Myometrial cell (primary cell): ENCODE measurements around the gene PLIN4. TPM values are rescaled to one million over a fixed set of nuclear protein-coding genes. Genes with fewer than 3 reads are reported as not detected.

Experiments used
- total RNA-seq: library from RNA; depleted of rRNA; stranded (reverse); fragments of >200 nt; gene quantifications from 2 replicates; pipeline ENCODE4 v1.2.3, GENCODE V29; 2015

Gene PLIN4
- total RNA-seq: 0.71 and 1.2 TPM in 2 replicates

GRCh38 chr19:4518345-4519171, at the start of gene PLIN4:
PLIN4 (minus strand) TSS chr19:4518486; CDS start chr19:4518272, 214 bp downstream.

GRCh38 chr19:4559569-4559968, 41.3 kb upstream of the PLIN4 start, which contains the start of gene SEMA6B:
SEMA6B (minus strand) TSS chr19:4559684; CDS start chr19:4558457, 1,227 bp downstream.

GRCh38 chr19:4539693-4540581, 21.7 kb upstream of the PLIN4 start, which contains the start of gene LRG1:
LRG1 (minus strand) TSS chr19:4540036; CDS start chr19:4540013, 23 bp downstream.

GRCh38 chr19:4534836-4535658, 16.8 kb upstream of the PLIN4 start, which contains the start of gene PLIN5:
PLIN5 (minus strand) TSS chr19:4535224; CDS start chr19:4534074, 1,150 bp downstream.

GRCh38 chr19:4472174-4472974, 45.9 kb downstream of the PLIN4 start, which contains the start of gene HDGFL2:
HDGFL2 (plus strand) TSS chr19:4472297; CDS start chr19:4472351, 54 bp downstream.

GRCh38 chr19:4457654-4458395, 60.5 kb downstream of the PLIN4 start, which contains the start of gene UBXN6:
UBXN6 (minus strand) TSS chr19:4457794; CDS start chr19:4457697, 97 bp downstream.

Other genes starting within 250 kb of the PLIN4 start
- 0.86 TPM in 1 of 2 replicates, not detected in the other for gene SHD, start 239.2 kb downstream of the PLIN4 start, total RNA-seq
- not detected in 2 replicates for gene TMIGD2, start 216.1 kb downstream of the PLIN4 start, total RNA-seq
- 5.2 and 14.4 TPM in 2 replicates for gene FSD1, start 213.9 kb downstream of the PLIN4 start, total RNA-seq
- gene STAP2, start 179.7 kb downstream of the PLIN4 start, total RNA-seq: 18.4 and 20.2 TPM in 2 replicates
- 2.5 and 3.5 TPM in 2 replicates for gene MPND, start 174.9 kb downstream of the PLIN4 start, total RNA-seq
- 117 and 129 TPM in 2 replicates for gene SH3GL1, start 117.9 kb downstream of the PLIN4 start, total RNA-seq
- 9.5 and 17.2 TPM in 2 replicates for gene CHAF1A, start 115.8 kb downstream of the PLIN4 start, total RNA-seq
- 76.0 and 92.8 TPM in 2 replicates for gene UBXN6, start 60.7 kb downstream of the PLIN4 start, total RNA-seq
- 74.6 and 78.7 TPM in 2 replicates for gene HDGFL2, start 46.2 kb downstream of the PLIN4 start, total RNA-seq
- 0.18 TPM in 1 of 2 replicates, not detected in the other for gene PLIN5, start 16.7 kb upstream of the PLIN4 start, total RNA-seq
- gene LRG1, start 21.6 kb upstream of the PLIN4 start, total RNA-seq: not detected in 2 replicates
- 0.53 and 0.86 TPM in 2 replicates for gene SEMA6B, start 41.2 kb upstream of the PLIN4 start, total RNA-seq
- 5.5 and 8.0 TPM in 2 replicates for gene TNFAIP8L1, start 121.0 kb upstream of the PLIN4 start, total RNA-seq
- 254 and 310 TPM in 2 replicates for gene MYDGF, start 151.9 kb upstream of the PLIN4 start, total RNA-seq
- 93.0 and 172 TPM in 2 replicates for gene DPP9, start 205.4 kb upstream of the PLIN4 start, total RNA-seq